Nephron (organoid): Measurements from ENCODE around the gene MYLK.

Experiments used
- H3K27ac Mint-ChIP-seq, 3 experiments: 2 replicates each; pipeline ENCODE4 v1.8.0; 2020; ENCODE audit warnings: mixed read lengths in 3 of 3, mild to moderate bottlenecking in 2 of 3, moderate library complexity in 1 of 3
- H3K27me3 Mint-ChIP-seq: 2 replicates; pipeline ENCODE4 v1.8.0; 2021; ENCODE audit warnings: low read depth, mild to moderate bottlenecking, moderate library complexity, mixed read lengths
- H3K36me3 Mint-ChIP-seq: 2 replicates; pipeline ENCODE4 v1.8.0; 2020; ENCODE audit warnings: low read depth, mixed read lengths
- H3K4me1 Mint-ChIP-seq: 2 replicates; pipeline ENCODE4 v1.8.0; 2020; ENCODE audit warnings: mixed read lengths
- H3K4me3 Mint-ChIP-seq, 3 experiments: 2 replicates each; pipeline ENCODE4 v1.8.0; 2020; ENCODE audit warnings: mild to moderate bottlenecking in 3 of 3, mixed read lengths in 3 of 3, moderate library complexity in 2 of 3
- H3K9me3 Mint-ChIP-seq: 2 replicates; pipeline ENCODE4 v1.8.0; 2020; ENCODE audit warnings: mixed read lengths
- TF ChIP-seq, protein P1 (sequence below), 3 experiments: fragments of 200-600 bp; sonication (generic); IDR thresholded peaks; one replicate each; pipeline ENCODE4 v1.5.0; 2021; ENCODE audit warnings: antibody characterized with exemption in 3 of 3; ENCODE audit not compliant: unreplicated experiment in 3 of 3

Gene MYLK

DNA sequence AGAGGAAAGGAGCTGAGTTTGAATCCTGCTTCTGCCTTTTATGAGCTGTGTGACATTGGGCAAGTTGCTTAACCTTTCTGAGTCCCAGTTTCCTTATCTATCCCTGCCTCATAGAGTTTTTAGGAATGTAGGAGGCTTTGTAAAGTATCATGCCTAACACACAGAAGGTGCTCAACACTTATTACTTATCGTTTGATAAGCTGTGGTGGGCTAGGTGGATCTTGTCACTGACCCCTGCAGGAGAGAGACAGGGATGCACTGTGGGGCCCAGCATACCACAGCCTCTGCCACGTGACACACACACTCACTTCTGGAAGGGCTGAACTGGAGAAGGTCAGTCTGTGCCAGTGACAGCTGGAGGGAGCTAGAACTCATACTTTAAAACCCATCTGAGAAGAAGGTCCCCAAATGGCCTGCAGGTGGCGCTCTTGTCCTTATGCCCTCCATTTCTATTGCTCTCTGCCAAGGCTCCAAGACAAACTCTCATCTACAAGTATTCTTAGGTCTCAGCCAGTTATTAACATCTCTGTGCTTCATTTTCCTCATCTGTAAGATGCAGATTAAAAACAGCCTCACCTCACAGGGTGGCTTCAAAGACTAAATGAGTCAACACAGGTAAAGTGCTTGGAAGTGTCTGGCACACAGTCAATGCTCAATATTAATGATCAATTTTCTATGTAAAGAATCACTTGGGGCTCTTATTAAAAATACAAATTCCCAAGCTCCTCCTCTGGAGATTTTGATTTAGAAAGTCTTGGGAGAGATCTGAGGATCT lies 241.8 kb downstream of the MYLK start:
- H3K4me1 Mint-ChIP-seq = peaks cover 41% of the 10 kb centered on the region
- H3K36me3 Mint-ChIP-seq = peaks cover 19% of the 10 kb centered on the region
- no peaks in the 10 kb centered on the region for H3K27me3 Mint-ChIP-seq
- peak overlapping the region; percentile 17 to 35 (median 29) for H3K4me3 Mint-ChIP-seq
- TF ChIP-seq, protein P1, sequence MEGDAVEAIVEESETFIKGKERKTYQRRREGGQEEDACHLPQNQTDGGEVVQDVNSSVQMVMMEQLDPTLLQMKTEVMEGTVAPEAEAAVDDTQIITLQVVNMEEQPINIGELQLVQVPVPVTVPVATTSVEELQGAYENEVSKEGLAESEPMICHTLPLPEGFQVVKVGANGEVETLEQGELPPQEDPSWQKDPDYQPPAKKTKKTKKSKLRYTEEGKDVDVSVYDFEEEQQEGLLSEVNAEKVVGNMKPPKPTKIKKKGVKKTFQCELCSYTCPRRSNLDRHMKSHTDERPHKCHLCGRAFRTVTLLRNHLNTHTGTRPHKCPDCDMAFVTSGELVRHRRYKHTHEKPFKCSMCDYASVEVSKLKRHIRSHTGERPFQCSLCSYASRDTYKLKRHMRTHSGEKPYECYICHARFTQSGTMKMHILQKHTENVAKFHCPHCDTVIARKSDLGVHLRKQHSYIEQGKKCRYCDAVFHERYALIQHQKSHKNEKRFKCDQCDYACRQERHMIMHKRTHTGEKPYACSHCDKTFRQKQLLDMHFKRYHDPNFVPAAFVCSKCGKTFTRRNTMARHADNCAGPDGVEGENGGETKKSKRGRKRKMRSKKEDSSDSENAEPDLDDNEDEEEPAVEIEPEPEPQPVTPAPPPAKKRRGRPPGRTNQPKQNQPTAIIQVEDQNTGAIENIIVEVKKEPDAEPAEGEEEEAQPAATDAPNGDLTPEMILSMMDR (IDR thresholded peaks at IDR 0.05; ENCODE audit: unreplicated experiment in 3 of 3) = peak; percentile 65 to 68 (median 68)
- H3K9me3 Mint-ChIP-seq = no peaks in the 10 kb centered on the region
- peak overlapping the region; percentile 96 to 97 (median 96) for H3K27ac Mint-ChIP-seq

GRCh38 chr3:123641505-123641904 lies 242.6 kb downstream of the MYLK start:
- Mint-ChIP-seq H3K9me3 (no peaks in the 10 kb centered on the region), H3K4me1 (peaks cover 49% of the 10 kb centered on the region), H3K36me3 (peaks cover 18% of the 10 kb centered on the region), H3K4me3 (no peak overlapping the region), H3K27ac (peak overlapping the region; percentile 96 to 97 (median 96)), H3K27me3 (no peaks in the 10 kb centered on the region)
- TF ChIP-seq, protein P1 (IDR thresholded peaks at IDR 0.05; ENCODE audit: unreplicated experiment in 3 of 3) = no peak

DNA sequence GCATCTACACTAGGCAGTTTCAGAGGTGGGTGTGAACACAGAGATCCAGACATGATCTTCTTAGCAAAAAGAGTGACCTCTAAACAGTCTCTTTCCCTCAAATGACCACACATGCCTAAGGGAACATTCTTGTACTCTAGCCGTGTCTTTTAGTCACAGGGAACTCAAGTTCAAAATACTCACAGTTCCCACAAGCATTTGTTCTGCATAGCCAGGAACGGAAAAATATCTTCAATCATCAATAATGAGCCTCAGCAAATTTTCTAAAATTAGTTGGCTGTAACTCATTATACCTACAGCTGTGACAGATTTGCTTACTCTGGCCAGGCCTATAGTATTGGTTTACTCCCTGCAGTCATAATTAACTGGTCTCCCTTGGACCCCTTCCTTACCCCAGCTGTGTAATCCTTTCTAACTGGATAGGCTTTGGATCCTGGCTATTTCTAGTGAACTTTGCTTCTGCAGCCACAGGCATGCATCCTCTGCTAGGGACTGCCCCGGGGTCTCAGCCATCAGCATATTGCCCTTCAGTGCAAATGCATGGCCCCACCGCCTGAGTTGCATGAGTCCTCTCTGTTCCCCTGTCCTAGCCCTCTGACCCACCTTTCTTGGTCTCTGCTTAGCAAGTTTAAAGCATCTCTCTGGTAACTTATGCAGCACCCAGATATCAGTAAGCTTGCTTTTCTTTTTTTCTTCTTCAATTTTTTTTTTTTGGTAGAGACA lies 243.2 kb downstream of the MYLK start:
- H3K4me1 Mint-ChIP-seq = peaks cover 54% of the 10 kb centered on the region
- no peaks in the 10 kb centered on the region for H3K27me3 Mint-ChIP-seq
- peaks cover 12% of the 10 kb centered on the region for H3K36me3 Mint-ChIP-seq
- no peaks in the 10 kb centered on the region for H3K9me3 Mint-ChIP-seq
- H3K4me3 Mint-ChIP-seq = peak overlapping the region in 1 of 3 experiments; percentile 13
- peak overlapping the region; percentile 96 to 97 (median 96) for H3K27ac Mint-ChIP-seq
- TF ChIP-seq, protein P1 (IDR thresholded peaks at IDR 0.05; ENCODE audit: unreplicated experiment in 3 of 3) = no peak

GRCh38 chr3:123640311-123640710 lies 243.8 kb downstream of the MYLK start:
- peak overlapping the region; percentile 96 to 97 (median 96) for H3K27ac Mint-ChIP-seq
- H3K9me3 Mint-ChIP-seq = no peaks in the 10 kb centered on the region
- no peak overlapping the region for H3K4me3 Mint-ChIP-seq
- TF ChIP-seq, protein P1 (IDR thresholded peaks at IDR 0.05; ENCODE audit: unreplicated experiment in 3 of 3) = no peak
- H3K36me3 Mint-ChIP-seq = peaks cover 9% of the 10 kb centered on the region
- no peaks in the 10 kb centered on the region for H3K27me3 Mint-ChIP-seq
- H3K4me1 Mint-ChIP-seq = peaks cover 59% of the 10 kb centered on the region

DNA sequence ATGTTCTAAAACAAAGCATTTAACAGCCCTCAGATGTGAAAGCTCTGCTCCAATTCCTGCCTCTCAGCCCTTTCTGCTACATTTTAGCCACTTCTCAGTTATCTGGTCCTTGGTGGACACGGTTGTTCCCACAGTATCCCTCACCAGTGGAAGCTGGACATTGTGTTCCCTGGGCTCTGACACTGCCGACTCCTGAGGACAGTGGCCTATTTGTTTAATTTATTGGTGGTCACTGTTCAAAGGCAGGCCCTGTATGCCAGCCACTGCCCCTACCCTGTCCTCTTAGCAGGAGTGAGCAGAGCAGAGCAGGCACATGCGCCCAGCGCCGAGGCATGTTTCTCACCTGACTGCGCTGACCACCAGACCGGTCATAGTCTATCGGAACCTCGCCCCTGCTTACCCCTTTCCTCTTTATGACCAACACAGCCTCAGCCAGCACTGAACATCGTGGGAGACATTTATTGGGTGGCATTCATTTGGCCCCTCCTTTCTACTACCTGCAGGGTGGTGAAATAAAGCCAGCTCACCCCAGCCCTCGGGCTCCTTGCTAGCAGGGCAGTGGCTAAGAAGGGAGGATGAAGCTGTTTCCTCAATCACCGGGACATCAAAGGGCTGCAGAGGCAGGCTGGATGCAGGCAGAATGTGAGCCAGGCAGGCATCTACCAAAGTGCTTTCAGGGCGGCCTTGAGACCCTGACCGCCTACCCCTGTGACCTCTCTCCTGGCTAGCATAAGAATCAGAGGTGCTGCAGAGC lies 245.0 kb downstream of the MYLK start:
- no peaks in the 10 kb centered on the region for H3K9me3 Mint-ChIP-seq
- no peak overlapping the region for H3K4me3 Mint-ChIP-seq
- H3K36me3 Mint-ChIP-seq = peaks cover 13% of the 10 kb centered on the region
- no peaks in the 10 kb centered on the region for H3K27me3 Mint-ChIP-seq
- H3K27ac Mint-ChIP-seq = peak overlapping the region in 2 of 3 experiments; percentile 96 to 97
- peaks cover 71% of the 10 kb centered on the region for H3K4me1 Mint-ChIP-seq
- TF ChIP-seq, protein P1 (IDR thresholded peaks at IDR 0.05; ENCODE audit: unreplicated experiment in 3 of 3) = no peak
